HG03139 (cell line): ENCODE measurements around the gene MACROH2A1.

Experiments used
- ATAC-seq: cut with Tn5 transposase; IDR thresholded peaks from one replicate; pipeline ENCODE4 v1.9.1; 2021; ENCODE audit not compliant: unreplicated experiment

Gene MACROH2A1

GRCh38 chr5:135289651-135290050 is 109.4 kb downstream of the MACROH2A1 start:
- ATAC-seq: no peak

GRCh38 chr5:135287551-135287950 is 111.5 kb downstream of the MACROH2A1 start:
- ATAC-seq: no peak
